ENCODE data around the gene PSEN2.

Gene PSEN2

DNA sequence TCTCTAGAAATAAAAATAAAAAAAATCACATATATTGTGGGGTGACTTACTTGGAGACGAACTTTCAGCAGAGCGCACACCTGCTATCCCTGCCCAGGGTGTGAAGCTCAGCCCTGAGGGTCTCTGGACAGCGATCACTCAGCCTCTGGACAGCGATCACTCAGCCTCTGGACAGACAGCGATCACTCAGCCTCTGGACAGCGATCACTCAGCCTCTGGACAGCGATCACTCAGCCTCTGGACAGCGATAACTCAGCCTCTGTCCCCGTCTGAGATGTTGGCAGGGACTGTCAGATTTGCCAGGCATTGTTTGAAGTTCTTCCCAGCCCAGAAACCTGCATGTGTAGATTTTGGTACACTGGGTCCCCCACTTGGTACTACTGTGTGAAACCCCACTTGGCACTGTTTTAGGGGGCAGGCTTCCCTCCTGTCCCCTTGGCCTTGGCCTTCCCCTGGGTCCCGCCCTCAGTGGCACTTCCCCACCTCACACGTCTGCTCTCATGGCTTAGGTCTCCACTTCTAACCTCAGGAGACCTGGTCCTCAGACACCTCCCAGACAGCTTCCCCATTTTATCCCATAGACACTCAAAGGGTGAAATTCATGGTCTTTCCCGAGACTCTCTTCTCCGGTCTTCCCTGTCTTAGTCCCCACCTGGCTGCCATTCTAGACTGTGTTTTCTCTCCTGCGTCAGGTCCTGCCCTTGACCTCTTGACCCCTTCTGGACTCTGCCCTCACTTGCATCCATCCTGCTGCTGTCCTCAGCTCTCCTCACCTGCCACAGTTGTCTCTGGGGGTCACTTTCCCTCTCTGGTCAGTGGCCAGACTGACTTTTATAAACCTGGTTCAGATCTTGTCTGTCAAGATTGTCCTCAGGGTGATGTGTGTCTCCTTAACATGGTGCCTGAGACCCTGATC lies 10.2 kb downstream of the PSEN2 start:
- TF ChIP-seq POLR2AphosphoS5 (IDR thresholded peaks at IDR 0.05; ENCODE audit: borderline replicate concordance, low read depth, low read length) (no peak), EZH2 (IDR thresholded peaks at IDR 0.05) (no peak), FOXP2 (optimal IDR thresholded peaks at IDR 0.05; ENCODE audit: control extremely low read depth, extremely low read length, insufficient read depth) (no peak)
- Histone ChIP-seq H3K9ac (ENCODE audit: insufficient read length) (no peak overlapping the region), H3K27ac (no peak overlapping the region), H3K36me3 (ENCODE audit: insufficient read depth, low read length) (no peaks in the 10 kb centered on the region), H3K4me3 (no peak overlapping the region), H3K9me3 (ENCODE audit: low read depth, low read length) (no peaks in the 10 kb centered on the region)
- no peak for DNase-seq (ENCODE audit: low read depth, low spot score)

DNA sequence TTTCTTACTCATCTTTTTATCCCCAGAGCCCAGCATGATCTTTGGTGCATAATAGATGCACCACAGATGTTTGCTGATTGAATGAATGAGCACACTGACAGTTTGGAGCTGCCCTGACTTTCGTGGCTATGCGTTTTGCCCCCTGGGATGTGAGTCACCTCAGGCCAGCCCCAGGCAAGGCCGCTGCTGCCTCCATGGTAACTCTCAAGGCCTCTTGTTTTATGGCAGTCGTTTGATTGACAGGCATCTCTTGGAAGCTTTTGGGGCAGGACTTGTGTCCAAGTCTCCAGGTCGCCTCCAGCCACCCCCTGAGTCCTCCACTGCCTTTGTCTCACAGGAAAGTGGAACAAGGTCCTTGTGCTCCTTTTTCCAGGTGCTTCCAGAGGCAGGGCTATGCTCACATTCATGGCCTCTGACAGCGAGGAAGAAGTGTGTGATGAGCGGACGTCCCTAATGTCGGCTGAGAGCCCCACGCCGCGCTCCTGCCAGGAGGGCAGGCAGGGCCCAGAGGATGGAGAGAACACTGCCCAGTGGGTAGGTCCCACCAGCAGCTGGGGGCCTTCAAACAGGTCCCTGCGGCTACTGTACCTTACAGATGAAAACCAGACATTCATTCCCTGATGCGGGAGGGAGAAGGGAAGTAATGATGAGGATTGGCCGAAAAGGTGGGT lies 11.2 kb downstream of the PSEN2 start:
- no peak overlapping the region for H3K9ac ChIP-seq (ENCODE audit: insufficient read length)
- TF ChIP-seq FOXP2 (optimal IDR thresholded peaks at IDR 0.05; ENCODE audit: control extremely low read depth, extremely low read length, insufficient read depth), result no peak
- no peak for TF ChIP-seq POLR2AphosphoS5 (IDR thresholded peaks at IDR 0.05; ENCODE audit: borderline replicate concordance, low read depth, low read length)
- TF ChIP-seq EZH2 (IDR thresholded peaks at IDR 0.05), result no peak
- no peaks in the 10 kb centered on the region for H3K9me3 ChIP-seq (ENCODE audit: low read depth, low read length)
- H3K27ac ChIP-seq, result no peak overlapping the region
- no peak overlapping the region for H3K4me3 ChIP-seq
- no peak for DNase-seq (ENCODE audit: low read depth, low spot score)
- H3K36me3 ChIP-seq (ENCODE audit: insufficient read depth, low read length), result no peaks in the 10 kb centered on the region

DNA sequence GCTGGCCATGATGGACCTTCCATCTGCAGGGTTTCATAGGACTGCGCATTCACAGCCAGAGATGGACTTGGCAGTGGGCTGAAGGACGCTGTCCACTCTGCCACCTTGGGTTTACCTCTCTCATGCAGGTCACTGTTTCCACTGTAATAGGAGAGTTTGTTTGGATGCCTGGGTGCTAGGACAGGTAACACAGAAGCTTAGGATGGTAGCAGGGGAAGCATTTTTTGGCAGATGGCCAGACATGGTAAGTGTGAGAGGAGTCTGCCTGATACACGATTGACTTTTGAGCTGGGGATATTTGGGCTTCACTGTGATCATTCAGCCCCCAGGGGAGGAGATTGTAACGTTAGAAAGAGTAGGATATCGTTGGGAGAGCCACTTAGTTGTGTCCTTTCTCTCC lies 11.8 kb downstream of the PSEN2 start:
- Histone ChIP-seq H3K4me3 (no peak overlapping the region), H3K36me3 (ENCODE audit: insufficient read depth, low read length) (no peaks in the 10 kb centered on the region), H3K9ac (ENCODE audit: insufficient read length) (no peak overlapping the region), H3K9me3 (ENCODE audit: low read depth, low read length) (no peaks in the 10 kb centered on the region), H3K27ac (no peak overlapping the region)
- TF ChIP-seq FOXP2 (optimal IDR thresholded peaks at IDR 0.05; ENCODE audit: control extremely low read depth, extremely low read length, insufficient read depth) (no peak), EZH2 (IDR thresholded peaks at IDR 0.05) (no peak), POLR2AphosphoS5 (IDR thresholded peaks at IDR 0.05; ENCODE audit: borderline replicate concordance, low read depth, low read length) (no peak)
- DNase-seq (ENCODE audit: low read depth, low spot score), result no peak

DNA sequence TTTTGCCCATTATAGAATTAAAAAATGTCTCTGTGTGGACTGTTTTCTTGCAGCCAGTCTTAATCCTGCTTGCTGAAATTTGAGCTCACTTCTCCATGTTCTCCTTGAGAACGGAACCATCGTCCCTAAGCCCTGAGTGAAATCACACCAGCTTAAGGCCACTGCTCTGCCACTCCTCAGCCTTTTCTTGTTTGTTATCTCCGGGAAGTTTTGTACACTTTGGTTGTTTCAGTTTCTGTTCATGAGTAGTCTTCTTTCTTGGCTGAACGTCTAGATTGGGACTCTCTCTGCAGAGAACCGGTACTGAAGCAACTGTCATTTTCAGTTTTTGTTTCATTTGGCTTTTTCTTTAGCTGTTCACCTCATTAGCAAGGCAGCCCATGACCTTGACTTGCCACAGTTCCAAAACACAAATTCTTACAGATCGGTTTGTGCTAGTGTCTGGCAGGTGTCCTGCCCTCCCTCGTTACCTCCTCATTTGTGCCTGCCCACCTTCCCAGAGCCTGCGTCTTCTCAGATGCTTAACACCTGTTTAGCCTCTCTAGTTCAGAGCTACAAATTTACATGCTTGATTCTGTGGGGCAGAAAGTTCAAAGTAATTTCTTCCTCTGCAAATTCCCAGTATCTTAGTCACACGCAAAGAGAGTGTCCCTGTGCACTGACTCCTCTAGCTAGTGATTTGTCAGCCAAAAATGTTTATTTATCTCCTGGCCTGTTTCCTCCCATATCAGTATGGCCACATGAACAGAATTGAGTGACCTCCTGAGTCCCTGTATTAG lies 12.4 kb downstream of the PSEN2 start:
- no peak for DNase-seq (ENCODE audit: low read depth, low spot score)
- Histone ChIP-seq H3K9ac (ENCODE audit: insufficient read length) (no peak overlapping the region), H3K9me3 (ENCODE audit: low read depth, low read length) (no peaks in the 10 kb centered on the region), H3K36me3 (ENCODE audit: insufficient read depth, low read length) (no peaks in the 10 kb centered on the region), H3K27ac (no peak overlapping the region), H3K4me3 (no peak overlapping the region)
- TF ChIP-seq FOXP2 (optimal IDR thresholded peaks at IDR 0.05; ENCODE audit: control extremely low read depth, extremely low read length, insufficient read depth) (no peak), POLR2AphosphoS5 (IDR thresholded peaks at IDR 0.05; ENCODE audit: borderline replicate concordance, low read depth, low read length) (no peak), EZH2 (IDR thresholded peaks at IDR 0.05) (no peak)

DNA sequence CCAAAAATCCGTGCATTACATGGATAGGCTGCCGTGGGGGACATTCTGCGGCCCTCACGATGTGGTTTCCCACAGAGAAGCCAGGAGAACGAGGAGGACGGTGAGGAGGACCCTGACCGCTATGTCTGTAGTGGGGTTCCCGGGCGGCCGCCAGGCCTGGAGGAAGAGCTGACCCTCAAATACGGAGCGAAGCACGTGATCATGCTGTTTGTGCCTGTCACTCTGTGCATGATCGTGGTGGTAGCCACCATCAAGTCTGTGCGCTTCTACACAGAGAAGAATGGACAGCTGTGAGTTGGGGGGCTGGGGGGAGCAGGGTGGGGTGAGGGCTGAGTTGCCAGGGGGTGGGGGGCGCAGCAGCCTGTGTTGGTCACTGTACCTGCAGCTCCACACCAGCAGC lies 13.2 kb downstream of the PSEN2 start:
- no peak overlapping the region for H3K4me3 ChIP-seq
- DNase-seq (ENCODE audit: low read depth, low spot score), result no peak
- H3K9ac ChIP-seq (ENCODE audit: insufficient read length), result no peak overlapping the region
- no peak overlapping the region for H3K27ac ChIP-seq
- TF ChIP-seq POLR2AphosphoS5 (IDR thresholded peaks at IDR 0.05; ENCODE audit: borderline replicate concordance, low read depth, low read length), result no peak
- TF ChIP-seq FOXP2 (optimal IDR thresholded peaks at IDR 0.05; ENCODE audit: control extremely low read depth, extremely low read length, insufficient read depth), result no peak
- no peak for TF ChIP-seq EZH2 (IDR thresholded peaks at IDR 0.05)
- no peaks in the 10 kb centered on the region for H3K36me3 ChIP-seq (ENCODE audit: insufficient read depth, low read length)
- H3K9me3 ChIP-seq (ENCODE audit: low read depth, low read length), result no peaks in the 10 kb centered on the region

DNA sequence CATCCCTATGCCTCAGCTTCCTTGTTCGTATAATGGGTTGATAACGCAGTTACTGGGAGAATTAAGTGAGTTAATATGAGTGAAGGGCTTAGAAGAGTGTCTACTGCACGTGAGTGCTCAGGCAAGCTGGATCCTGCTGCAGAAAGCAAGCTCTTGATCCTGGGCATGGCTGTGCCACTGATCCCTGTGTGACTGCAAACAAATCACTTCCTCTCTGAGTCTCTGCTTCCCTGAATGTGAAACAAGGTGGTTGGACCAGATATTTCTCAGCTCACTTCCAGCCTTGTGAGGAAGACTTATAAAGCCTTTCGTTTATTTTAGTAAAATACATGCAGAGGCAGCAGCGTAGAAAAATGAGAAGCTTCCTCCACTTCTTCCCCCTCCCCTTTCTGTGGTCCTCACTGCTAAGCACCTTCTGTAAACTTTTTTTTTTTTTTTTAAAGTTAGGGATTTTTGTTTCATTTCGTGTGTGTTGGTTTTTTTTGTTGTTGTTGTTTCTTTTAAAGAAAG lies 13.8 kb downstream of the PSEN2 start:
- no peak for TF ChIP-seq POLR2AphosphoS5 (IDR thresholded peaks at IDR 0.05; ENCODE audit: borderline replicate concordance, low read depth, low read length)
- no peak for TF ChIP-seq FOXP2 (optimal IDR thresholded peaks at IDR 0.05; ENCODE audit: control extremely low read depth, extremely low read length, insufficient read depth)
- no peak for TF ChIP-seq EZH2 (IDR thresholded peaks at IDR 0.05)
- no peaks in the 10 kb centered on the region for H3K9me3 ChIP-seq (ENCODE audit: low read depth, low read length)
- no peak for DNase-seq (ENCODE audit: low read depth, low spot score)
- no peaks in the 10 kb centered on the region for H3K36me3 ChIP-seq (ENCODE audit: insufficient read depth, low read length)
- H3K27ac ChIP-seq, result no peak overlapping the region
- no peak overlapping the region for H3K9ac ChIP-seq (ENCODE audit: insufficient read length)
- no peak overlapping the region for H3K4me3 ChIP-seq

DNA sequence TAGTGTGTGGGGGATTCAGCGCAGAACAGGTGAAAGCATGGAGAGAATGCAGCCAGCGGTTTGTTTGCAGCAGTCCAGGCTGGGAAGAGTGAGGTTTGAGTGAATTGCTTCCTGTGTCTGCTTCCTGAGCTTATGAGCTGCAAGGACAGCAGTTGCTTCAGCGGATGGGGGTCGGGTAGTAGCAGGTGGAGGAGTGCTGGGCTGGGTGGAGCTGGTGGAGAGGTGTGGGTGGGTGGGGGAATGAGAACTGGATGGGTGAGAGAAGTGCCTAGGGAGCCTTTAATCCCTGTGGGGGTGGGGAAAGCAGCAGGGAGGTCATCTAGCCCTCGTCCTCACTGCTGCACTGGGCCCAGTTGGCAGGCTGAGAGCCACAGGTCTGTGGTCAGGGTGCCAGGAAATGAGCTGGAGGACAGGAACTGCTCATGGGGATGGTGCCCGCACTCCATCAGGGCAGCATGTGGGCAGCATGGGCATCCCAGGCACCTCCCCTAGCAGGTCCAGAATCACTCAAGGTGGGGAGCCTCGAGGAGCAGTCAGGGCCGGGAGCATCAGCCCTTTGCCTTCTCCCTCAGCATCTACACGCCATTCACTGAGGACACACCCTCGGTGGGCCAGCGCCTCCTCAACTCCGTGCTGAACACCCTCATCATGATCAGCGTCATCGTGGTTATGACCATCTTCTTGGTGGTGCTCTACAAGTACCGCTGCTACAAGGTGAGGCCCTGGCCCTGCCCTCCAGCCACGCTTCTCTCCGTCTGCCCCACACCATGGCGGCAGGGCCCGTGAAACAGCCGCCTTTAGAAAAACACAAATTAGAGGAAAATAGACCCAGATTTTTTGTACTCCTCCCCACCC lies 14.8 kb downstream of the PSEN2 start:
- TF ChIP-seq FOXP2 (optimal IDR thresholded peaks at IDR 0.05; ENCODE audit: control extremely low read depth, extremely low read length, insufficient read depth) (no peak), POLR2AphosphoS5 (IDR thresholded peaks at IDR 0.05; ENCODE audit: borderline replicate concordance, low read depth, low read length) (no peak), EZH2 (IDR thresholded peaks at IDR 0.05) (no peak)
- Histone ChIP-seq H3K9me3 (ENCODE audit: low read depth, low read length) (no peaks in the 10 kb centered on the region), H3K9ac (ENCODE audit: insufficient read length) (no peak overlapping the region), H3K27ac (no peak overlapping the region), H3K36me3 (ENCODE audit: insufficient read depth, low read length) (no peaks in the 10 kb centered on the region), H3K4me3 (no peak overlapping the region)
- DNase-seq (ENCODE audit: low read depth, low spot score), result no peak
